Liver (tissue), 9 donors: ENCODE data around the gene RTBDN. TPM values are rescaled to one million over a fixed set of nuclear protein-coding genes. Genes with fewer than 3 reads are reported as not detected.

Experiments
- DNase-seq: peaks from one replicate; pipeline ENCODE4 v3.0.0-alpha.2; 2017; ENCODE audit warnings: low spot score
- H3K27ac ChIP-seq, 2 donors: one replicate each; pipeline ENCODE4 v1.7.0; 2013; ENCODE audit warnings: inconsistent platforms in 2 of 2, low read length in 2 of 2, control low read depth in 1 of 2, low read depth in 1 of 2, mild to moderate bottlenecking in 1 of 2
- H3K27me3 ChIP-seq, 4 donors: one replicate each; pipeline versions ENCODE4 v1.6.1 to v1.7.0; 2013; ENCODE audit warnings: low read length in 3 of 4, inconsistent platforms in 1 of 4, mild to moderate bottlenecking in 1 of 4, moderate library complexity in 1 of 4; ENCODE audit not compliant: control insufficient read depth in 4 of 4, insufficient read depth in 4 of 4
- H3K36me3 ChIP-seq, 4 donors: one replicate each; pipeline versions ENCODE4 v1.6.1 to v1.7.0; 2013; ENCODE audit warnings: low read length in 3 of 4, mild to moderate bottlenecking in 3 of 4, low read depth in 1 of 4, moderate library complexity in 1 of 4; ENCODE audit not compliant: control insufficient read depth in 4 of 4, insufficient read depth in 3 of 4
- H3K4me1 ChIP-seq, 4 donors: one replicate each; pipeline versions ENCODE4 v1.6.1 to v1.7.0; 2013; ENCODE audit warnings: low read length in 3 of 4, mild to moderate bottlenecking in 3 of 4, moderate library complexity in 1 of 4; ENCODE audit not compliant: control insufficient read depth in 4 of 4, insufficient read depth in 4 of 4
- H3K4me3 ChIP-seq, 3 donors: one replicate each; pipeline versions ENCODE4 v1.6.1 to v1.7.0; 2013; ENCODE audit warnings: low read length in 3 of 3, control low read depth in 1 of 3, low read depth in 1 of 3, mild to moderate bottlenecking in 1 of 3
- H3K9ac ChIP-seq, 2 donors: one replicate each; pipeline ENCODE4 v1.7.0; 2013; ENCODE audit warnings: low read length in 2 of 2, mild to moderate bottlenecking in 2 of 2, moderate library complexity in 2 of 2, control low read depth in 1 of 2, low read depth in 1 of 2
- H3K9me3 ChIP-seq, 4 donors: one replicate each; pipeline versions ENCODE4 v1.6.1 to v1.7.0; 2013; ENCODE audit warnings: low read length in 3 of 4; ENCODE audit not compliant: control insufficient read depth in 4 of 4
- ATF3 ChIP-seq: IDR thresholded peaks from 2 replicates; pipeline ENCODE4 v1.6.1; 2016; ENCODE audit warnings: antibody characterized with exemption
- CTCF ChIP-seq: fragments of 150-350 bp; IDR thresholded peaks from 2 replicates; pipeline ENCODE4 v1.5.1; 2017; ENCODE audit warnings: improper control_type of control experiment, low read depth, low read length; ENCODE audit not compliant: missing input control
- EGR1 ChIP-seq, 2 donors: IDR thresholded peaks; 2 replicates each; pipeline ENCODE4 v1.6.1; 2016 to 2018; ENCODE audit warnings: antibody characterized with exemption in 2 of 2, low read depth in 2 of 2
- FOXA1 ChIP-seq: IDR thresholded peaks from 2 replicates; pipeline ENCODE4 v1.6.1; 2016; ENCODE audit warnings: antibody characterized with exemption
- GABPA ChIP-seq, 2 donors: IDR thresholded peaks in 1 of 2; conservative IDR thresholded peaks in 1 of 2; 2 replicates each; pipeline ENCODE4 v1.6.1; 2016; ENCODE audit warnings: antibody characterized with exemption in 2 of 2, mild to moderate bottlenecking in 1 of 2, moderate library complexity in 1 of 2
- HNF4A ChIP-seq, 2 donors: conservative IDR thresholded peaks; 2 replicates each; pipeline ENCODE4 v1.6.1; 2016; ENCODE audit warnings: antibody characterized with exemption in 2 of 2, mild to moderate bottlenecking in 2 of 2
- HNF4G ChIP-seq: IDR thresholded peaks from 2 replicates; pipeline ENCODE4 v1.6.1; 2016; ENCODE audit warnings: antibody characterized with exemption
- JUND ChIP-seq, 2 donors: IDR thresholded peaks; 2 replicates each; pipeline ENCODE4 v1.6.1; 2016; ENCODE audit warnings: antibody characterized with exemption in 2 of 2
- MAX ChIP-seq: IDR thresholded peaks from 2 replicates; pipeline ENCODE4 v1.6.1; 2016; ENCODE audit warnings: antibody characterized with exemption
- NR2F2 ChIP-seq: IDR thresholded peaks from 2 replicates; pipeline ENCODE4 v1.6.1; 2016; ENCODE audit warnings: antibody characterized with exemption
- RAD21 ChIP-seq, 2 donors: IDR thresholded peaks; 2 replicates each; pipeline ENCODE4 v1.6.1; 2016; ENCODE audit warnings: antibody characterized with exemption in 2 of 2, mild to moderate bottlenecking in 2 of 2
- REST ChIP-seq: IDR thresholded peaks from 2 replicates; pipeline ENCODE4 v1.6.1; 2016; ENCODE audit warnings: antibody characterized with exemption, mild to moderate bottlenecking
- RXRA ChIP-seq, 2 donors: IDR thresholded peaks; 2 replicates each; pipeline ENCODE4 v1.6.1; 2017 to 2018; ENCODE audit warnings: antibody characterized with exemption in 2 of 2, mild to moderate bottlenecking in 1 of 2
- SP1 ChIP-seq: IDR thresholded peaks from 2 replicates; pipeline ENCODE4 v1.6.1; 2018; ENCODE audit warnings: antibody characterized with exemption, mild to moderate bottlenecking
- TAF1 ChIP-seq: conservative IDR thresholded peaks from 2 replicates; pipeline ENCODE4 v1.6.1; 2016; ENCODE audit warnings: antibody characterized with exemption, mild to moderate bottlenecking
- YY1 ChIP-seq: IDR thresholded peaks from 2 replicates; pipeline ENCODE4 v1.6.1; 2016; ENCODE audit warnings: antibody characterized with exemption, mild to moderate bottlenecking
- ZBTB33 ChIP-seq: IDR thresholded peaks from 2 replicates; pipeline ENCODE4 v1.6.1; 2016; ENCODE audit warnings: antibody characterized with exemption
- WGBS: extraction: QIAGEN DNeasy Blood & Tissue Kit; methylation state at CpG from one replicate; pipeline ENCODE4 v1.1.7; 2013; 5-methylcytosine and 5-hydroxymethylcytosine counted together
- polyA plus RNA-seq, 2 donors: library from polyadenylated mRNA; stranded (reverse) in 1 of 2; unstranded in 1 of 2; fragments of 200-250 nt in 1 of 2; fragments of >200 nt in 1 of 2; fragmentation: Nextera tagmentation in 1 of 2; extraction: Ambion mirVana in 1 of 2; gene quantifications; one replicate each; pipeline versions ENCODE4 v1.2.1 to v1.2.3, GENCODE V29; 2013 to 2015
- total RNA-seq, 2 donors: library from RNA; depleted of rRNA; stranded (reverse); fragments of >200 nt; gene quantifications; one replicate each; pipeline ENCODE4 v1.2.3, GENCODE V29; 2014
- donor health status: healthy.
- donor health status: healthy.
- donor health status: healthy.
- donor health status: healthy.
- donor health status: healthy.

RTBDN gene
- total and polyA plus RNA-seq, 4 donors, result not detected

- no peaks in the 10 kb centered on the region for H3K27me3 ChIP-seq
- no peak for DNase-seq
- no peak overlapping the region for H3K9ac ChIP-seq
- no peaks in the 10 kb centered on the region for H3K9me3 ChIP-seq
- H3K36me3 ChIP-seq, result peaks cover 0 to 12% (median 7%) of the 10 kb centered on the region in 4 donors
- 77% methylated on average over 86 of the region's 86 CpGs for WGBS
- TF ChIP-seq FOXA1, result no peak
- no peak for TF ChIP-seq ATF3
- no peak for TF ChIP-seq RAD21 (IDR thresholded peaks at IDR 0.05)
- TF ChIP-seq HNF4G, result no peak
- no peak for TF ChIP-seq YY1
- TF ChIP-seq JUND (IDR thresholded peaks at IDR 0.05), result no peak
- TF ChIP-seq CTCF, result no peak
- no peak for TF ChIP-seq EGR1 (IDR thresholded peaks at IDR 0.05; ENCODE audit: low read depth in 2 of 2)
- no peak for TF ChIP-seq ZBTB33
- no peak for TF ChIP-seq HNF4A (conservative IDR thresholded peaks at IDR 0.05)
- no peak for TF ChIP-seq REST
- no peak for TF ChIP-seq MAX
- TF ChIP-seq RXRA (IDR thresholded peaks at IDR 0.05), result no peak
- no peak for TF ChIP-seq GABPA (IDR thresholded peaks at IDR 0.05 in 1 of 2, conservative IDR thresholded peaks at IDR 0.05 in 1 of 2)
- TF ChIP-seq TAF1, result no peak
- TF ChIP-seq SP1, result no peak
- no peak for TF ChIP-seq NR2F2
- no peak overlapping the region for H3K4me3 ChIP-seq
- H3K4me1 ChIP-seq, result peaks cover 0 to 6% (median 3%) of the 10 kb centered on the region in 4 donors
- no peak overlapping the region for H3K27ac ChIP-seq
Measured at GRCh38 chr19:12873891-12874745, 39.7 kb upstream of the RTBDN start.
